ENCODE data around the gene CASKIN1.

CASKIN1 gene

DNA sequence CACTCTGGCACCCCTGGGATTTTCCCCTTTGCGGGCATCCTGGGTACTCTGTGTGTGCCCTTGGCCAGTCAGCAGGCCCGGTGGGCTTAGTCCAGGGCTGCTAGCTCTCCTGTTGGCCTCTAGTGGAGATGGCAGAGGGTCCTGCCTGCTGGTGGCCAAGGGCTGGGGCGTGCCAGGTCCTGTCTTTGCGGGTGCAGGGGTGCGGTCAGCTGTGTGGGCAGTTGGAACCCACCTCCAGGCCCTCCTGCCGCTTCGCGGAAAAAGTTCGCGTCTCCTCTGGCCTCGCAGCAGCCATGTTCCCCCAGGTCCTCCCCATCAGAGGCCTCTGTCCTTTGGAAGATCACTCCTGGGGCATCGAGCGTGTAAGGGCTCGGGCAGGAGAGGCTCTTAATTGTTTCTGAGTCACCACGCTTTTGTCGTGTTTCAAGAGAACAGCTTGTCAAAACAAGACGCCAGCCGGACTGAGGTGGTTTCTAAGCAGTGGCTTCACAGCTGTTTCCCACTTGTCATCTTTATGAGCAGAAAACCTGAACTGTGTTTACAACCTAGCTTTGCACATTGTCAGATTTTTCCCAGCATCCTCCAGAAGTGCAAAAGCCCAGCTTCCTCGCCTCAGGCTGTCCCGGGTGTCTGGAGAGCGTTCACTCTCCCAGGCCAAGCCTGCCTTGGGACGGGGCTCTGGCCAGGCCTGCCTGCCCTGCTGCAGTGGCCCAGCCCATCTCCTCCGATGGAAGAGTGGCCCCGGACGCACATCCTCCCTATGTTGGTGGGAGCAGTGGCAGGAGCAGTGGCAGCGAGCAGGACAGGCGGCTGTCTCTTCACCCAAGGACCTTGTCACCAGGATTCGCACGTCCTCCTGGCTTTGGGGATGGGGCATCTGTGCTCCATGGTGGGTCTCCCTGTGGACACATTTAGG, 34.9 kb upstream of the CASKIN1 start:
- H3K36me3 ChIP-seq (ENCODE audit: control insufficient read depth in 1 of 2, insufficient read depth in 2 of 2, low read length in 2 of 2), result peaks cover 26 to 85% of the 10 kb centered on the region in 2 donors

DNA sequence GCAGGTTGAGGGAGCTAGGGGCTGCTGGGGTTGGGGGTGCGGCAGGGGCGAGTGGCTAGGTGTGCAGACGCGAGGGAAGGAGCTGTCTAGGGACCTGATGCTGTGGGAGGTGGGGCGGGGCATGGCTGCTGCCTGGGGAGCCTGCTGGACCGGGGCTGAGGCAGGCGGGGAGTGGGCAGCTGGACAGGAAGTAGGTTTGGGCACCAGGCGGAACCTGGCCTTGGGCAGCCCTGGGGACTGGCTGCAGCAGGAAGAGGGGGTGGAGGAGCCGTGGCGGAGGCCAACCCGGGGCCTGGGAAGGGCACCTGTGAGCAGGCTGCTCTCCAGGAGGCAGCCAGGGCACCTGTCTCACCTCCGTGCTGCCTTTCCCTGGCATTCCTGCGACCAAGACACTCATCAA, 34.0 kb upstream of the CASKIN1 start:
- H3K9me3 ChIP-seq (ENCODE audit: control insufficient read depth in 1 of 2, low read length in 2 of 2), result no peaks in the 10 kb centered on the region
- peaks cover 29 to 80% of the 10 kb centered on the region in 2 donors for H3K36me3 ChIP-seq (ENCODE audit: control insufficient read depth in 1 of 2, insufficient read depth in 2 of 2, low read length in 2 of 2)
- H3K4me1 ChIP-seq (ENCODE audit: control insufficient read depth in 1 of 2, insufficient read depth in 2 of 2, low read length in 2 of 2), result peaks cover 0 to 6% of the 10 kb centered on the region in 2 donors
- no peak overlapping the region for H3K27ac ChIP-seq (ENCODE audit: low read length)
- H3K27me3 ChIP-seq (ENCODE audit: low read depth, low read length), result no peaks in the 10 kb centered on the region
- no peak overlapping the region for H3K4me3 ChIP-seq (ENCODE audit: low read depth in 1 of 2, low read length in 2 of 2)

More for the DNA sequence above, 34.9 kb upstream of the CASKIN1 start:
- H3K4me1 ChIP-seq (ENCODE audit: control insufficient read depth in 1 of 2, insufficient read depth in 2 of 2, low read length in 2 of 2), result peaks cover 0 to 6% of the 10 kb centered on the region in 2 donors
- H3K4me3 ChIP-seq (ENCODE audit: low read depth in 1 of 2, low read length in 2 of 2), result no peak overlapping the region
- no peak overlapping the region for H3K27ac ChIP-seq (ENCODE audit: low read length)
- H3K27me3 ChIP-seq (ENCODE audit: low read depth, low read length), result no peaks in the 10 kb centered on the region
- H3K9me3 ChIP-seq (ENCODE audit: control insufficient read depth in 1 of 2, low read length in 2 of 2), result no peaks in the 10 kb centered on the region

DNA sequence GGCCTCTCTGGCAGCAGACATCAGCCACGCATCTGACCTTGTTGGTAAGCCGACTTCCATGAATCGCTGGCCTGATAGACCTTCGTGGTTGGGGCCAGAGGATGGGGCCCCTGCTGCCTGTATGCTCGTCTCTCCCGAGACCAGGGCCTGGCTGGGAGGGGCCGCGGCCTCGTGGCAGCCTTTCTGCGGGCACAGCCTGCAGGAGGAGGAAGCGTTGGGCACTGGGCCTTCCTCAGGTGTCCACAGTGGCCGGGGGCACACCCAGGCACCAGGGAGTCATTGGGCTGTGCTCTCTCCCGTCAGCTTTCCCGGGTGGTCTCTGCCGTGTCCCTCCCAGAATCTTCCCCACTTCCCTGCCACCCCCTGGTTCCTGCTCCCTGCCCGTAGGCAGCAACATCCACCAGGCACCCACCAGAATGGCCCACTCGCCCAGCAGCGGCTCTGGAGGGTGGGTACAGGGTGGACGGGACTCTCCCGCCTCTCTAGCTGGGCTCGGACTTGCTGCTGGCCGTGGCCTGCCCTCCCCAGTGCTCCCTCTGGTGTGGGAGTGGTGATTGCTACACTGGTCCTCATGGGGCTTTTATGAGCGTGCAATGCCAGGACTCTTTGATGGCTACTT, 33.3 kb upstream of the CASKIN1 start:
- Histone ChIP-seq H3K4me1 (ENCODE audit: control insufficient read depth in 1 of 2, insufficient read depth in 2 of 2, low read length in 2 of 2) (peaks cover 0 to 12% of the 10 kb centered on the region in 2 donors), H3K4me3 (ENCODE audit: low read depth in 1 of 2, low read length in 2 of 2) (no peak overlapping the region), H3K27ac (ENCODE audit: low read length) (no peak overlapping the region), H3K36me3 (ENCODE audit: control insufficient read depth in 1 of 2, insufficient read depth in 2 of 2, low read length in 2 of 2) (peaks cover 29 to 74% of the 10 kb centered on the region in 2 donors), H3K9me3 (ENCODE audit: control insufficient read depth in 1 of 2, low read length in 2 of 2) (no peaks in the 10 kb centered on the region), H3K27me3 (ENCODE audit: low read depth, low read length) (no peaks in the 10 kb centered on the region)

DNA sequence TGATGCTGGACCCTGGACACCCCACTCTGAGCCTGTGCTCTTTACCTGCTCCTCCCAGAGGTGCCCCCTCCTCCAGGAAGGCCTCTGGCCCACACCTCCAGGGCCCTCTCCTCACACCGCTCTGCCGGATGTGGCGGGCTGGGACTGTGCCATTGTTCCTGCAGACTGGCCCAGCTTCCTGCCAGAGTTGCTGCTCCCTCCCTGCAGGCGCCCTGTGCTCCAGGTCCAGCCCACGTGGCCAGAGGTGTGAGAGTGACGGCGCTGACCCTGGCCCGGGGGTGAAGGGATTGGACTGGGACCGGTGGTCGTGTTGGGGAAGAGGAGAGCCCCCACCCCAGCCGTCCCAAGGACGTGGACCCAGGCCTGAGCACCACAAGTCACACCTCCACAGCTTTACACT, 32.7 kb upstream of the CASKIN1 start:
- no peak overlapping the region for H3K4me3 ChIP-seq (ENCODE audit: low read depth in 1 of 2, low read length in 2 of 2)
- no peaks in the 10 kb centered on the region for H3K27me3 ChIP-seq (ENCODE audit: low read depth, low read length)
- no peaks in the 10 kb centered on the region for H3K9me3 ChIP-seq (ENCODE audit: control insufficient read depth in 1 of 2, low read length in 2 of 2)
- peaks cover 29 to 67% of the 10 kb centered on the region in 2 donors for H3K36me3 ChIP-seq (ENCODE audit: control insufficient read depth in 1 of 2, insufficient read depth in 2 of 2, low read length in 2 of 2)
- H3K27ac ChIP-seq (ENCODE audit: low read length), result no peak overlapping the region
- H3K4me1 ChIP-seq (ENCODE audit: control insufficient read depth in 1 of 2, insufficient read depth in 2 of 2, low read length in 2 of 2), result peaks cover 0 to 19% of the 10 kb centered on the region in 2 donors

DNA sequence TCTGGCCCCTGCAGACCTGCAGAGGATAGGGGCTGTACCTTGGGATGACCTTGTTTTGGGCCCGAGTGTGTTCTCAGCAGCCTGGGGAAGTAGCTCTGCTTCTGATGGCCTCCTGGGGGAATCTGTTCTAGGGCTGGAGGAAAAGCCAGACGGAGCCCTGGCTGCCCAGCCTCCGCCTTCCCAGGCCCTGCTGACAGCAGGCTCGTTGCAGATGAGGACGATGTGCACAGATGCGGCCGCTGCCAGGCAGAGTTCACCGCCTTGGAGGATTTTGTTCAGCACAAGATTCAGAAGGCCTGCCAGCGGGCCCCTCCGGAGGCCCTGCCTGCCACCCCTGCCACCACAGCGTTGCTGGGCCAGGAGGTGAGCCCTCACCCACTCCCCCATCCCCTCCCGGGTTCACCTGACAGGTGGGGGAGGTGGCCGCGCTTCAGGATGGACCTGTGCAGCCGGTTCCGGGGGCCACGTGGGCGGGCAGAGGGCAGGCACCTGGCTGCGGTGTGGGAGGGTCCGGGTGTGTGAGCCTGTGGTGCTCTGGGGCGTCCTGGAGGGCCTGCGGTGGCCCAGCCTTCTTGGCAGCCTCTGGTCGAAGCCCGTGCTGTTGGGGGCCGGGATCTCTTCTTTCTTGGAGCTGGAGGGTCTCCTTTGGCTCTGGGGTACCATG, 31.9 kb upstream of the CASKIN1 start:
- no peak overlapping the region for H3K27ac ChIP-seq (ENCODE audit: low read length)
- peaks cover 0 to 21% of the 10 kb centered on the region in 2 donors for H3K4me1 ChIP-seq (ENCODE audit: control insufficient read depth in 1 of 2, insufficient read depth in 2 of 2, low read length in 2 of 2)
- no peaks in the 10 kb centered on the region for H3K27me3 ChIP-seq (ENCODE audit: low read depth, low read length)
- H3K36me3 ChIP-seq (ENCODE audit: control insufficient read depth in 1 of 2, insufficient read depth in 2 of 2, low read length in 2 of 2), result peaks cover 24 to 59% of the 10 kb centered on the region in 2 donors
- no peaks in the 10 kb centered on the region for H3K9me3 ChIP-seq (ENCODE audit: control insufficient read depth in 1 of 2, low read length in 2 of 2)
- no peak overlapping the region for H3K4me3 ChIP-seq (ENCODE audit: low read depth in 1 of 2, low read length in 2 of 2)

DNA sequence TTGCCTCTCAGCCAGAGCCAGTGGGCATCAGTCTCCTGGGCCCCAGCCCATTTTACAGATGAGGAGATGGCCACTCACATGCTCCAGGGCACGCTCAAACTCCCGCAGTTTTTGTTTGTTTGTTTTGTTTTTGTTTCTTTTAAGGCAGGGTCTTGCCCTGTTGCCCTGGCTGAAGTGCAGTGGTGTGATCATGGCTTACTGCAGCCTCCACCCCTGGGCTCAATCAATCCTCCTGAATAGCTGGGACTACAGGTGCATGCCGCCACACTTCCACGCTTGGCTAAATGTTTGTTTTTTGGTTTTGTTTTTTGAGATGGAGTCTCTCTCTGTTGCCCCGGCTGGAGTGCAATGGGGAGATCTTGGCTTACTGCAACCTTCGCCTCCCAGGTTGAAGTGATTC, 30.5 kb upstream of the CASKIN1 start:
- no peak overlapping the region for H3K4me3 ChIP-seq (ENCODE audit: low read depth in 1 of 2, low read length in 2 of 2)
- H3K9me3 ChIP-seq (ENCODE audit: control insufficient read depth in 1 of 2, low read length in 2 of 2), result no peaks in the 10 kb centered on the region
- peaks cover 0 to 21% of the 10 kb centered on the region in 2 donors for H3K4me1 ChIP-seq (ENCODE audit: control insufficient read depth in 1 of 2, insufficient read depth in 2 of 2, low read length in 2 of 2)
- H3K27me3 ChIP-seq (ENCODE audit: low read depth, low read length), result no peaks in the 10 kb centered on the region
- peaks cover 24 to 46% of the 10 kb centered on the region in 2 donors for H3K36me3 ChIP-seq (ENCODE audit: control insufficient read depth in 1 of 2, insufficient read depth in 2 of 2, low read length in 2 of 2)
- no peak overlapping the region for H3K27ac ChIP-seq (ENCODE audit: low read length)

DNA sequence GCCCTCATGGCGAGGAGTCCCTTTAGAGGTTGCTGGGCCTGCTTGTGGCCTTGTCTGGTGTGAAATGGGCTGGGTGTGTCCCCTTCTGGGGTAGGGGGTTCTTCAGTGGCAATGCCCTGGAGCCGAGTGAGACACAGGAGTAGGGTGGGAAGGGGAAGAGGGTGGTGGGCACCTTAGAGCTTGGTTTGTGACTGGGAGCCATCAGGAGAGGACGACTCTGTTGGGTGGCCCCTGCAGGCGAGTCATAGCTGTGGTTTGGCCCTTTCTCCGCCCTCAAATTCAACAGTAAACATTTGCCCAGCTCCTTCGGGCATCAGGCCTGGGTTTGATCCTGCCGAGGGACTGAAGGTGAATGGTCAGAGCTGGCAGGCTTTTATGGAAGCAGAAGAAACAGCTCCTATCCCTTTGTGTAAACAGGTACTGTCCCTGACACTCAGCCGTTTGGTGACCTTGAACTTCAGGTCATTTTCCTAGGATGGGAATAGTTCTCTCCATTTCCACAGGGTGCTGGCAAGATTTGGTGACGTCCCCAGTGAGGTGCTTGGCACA, 29.9 kb upstream of the CASKIN1 start:
- Histone ChIP-seq H3K36me3 (ENCODE audit: control insufficient read depth in 1 of 2, insufficient read depth in 2 of 2, low read length in 2 of 2) (peaks cover 18 to 40% of the 10 kb centered on the region in 2 donors), H3K9me3 (ENCODE audit: control insufficient read depth in 1 of 2, low read length in 2 of 2) (no peaks in the 10 kb centered on the region), H3K4me3 (ENCODE audit: low read depth in 1 of 2, low read length in 2 of 2) (no peak overlapping the region), H3K27me3 (ENCODE audit: low read depth, low read length) (no peaks in the 10 kb centered on the region), H3K4me1 (ENCODE audit: control insufficient read depth in 1 of 2, insufficient read depth in 2 of 2, low read length in 2 of 2) (peaks cover 0 to 21% of the 10 kb centered on the region in 2 donors), H3K27ac (ENCODE audit: low read length) (no peak overlapping the region)

DNA sequence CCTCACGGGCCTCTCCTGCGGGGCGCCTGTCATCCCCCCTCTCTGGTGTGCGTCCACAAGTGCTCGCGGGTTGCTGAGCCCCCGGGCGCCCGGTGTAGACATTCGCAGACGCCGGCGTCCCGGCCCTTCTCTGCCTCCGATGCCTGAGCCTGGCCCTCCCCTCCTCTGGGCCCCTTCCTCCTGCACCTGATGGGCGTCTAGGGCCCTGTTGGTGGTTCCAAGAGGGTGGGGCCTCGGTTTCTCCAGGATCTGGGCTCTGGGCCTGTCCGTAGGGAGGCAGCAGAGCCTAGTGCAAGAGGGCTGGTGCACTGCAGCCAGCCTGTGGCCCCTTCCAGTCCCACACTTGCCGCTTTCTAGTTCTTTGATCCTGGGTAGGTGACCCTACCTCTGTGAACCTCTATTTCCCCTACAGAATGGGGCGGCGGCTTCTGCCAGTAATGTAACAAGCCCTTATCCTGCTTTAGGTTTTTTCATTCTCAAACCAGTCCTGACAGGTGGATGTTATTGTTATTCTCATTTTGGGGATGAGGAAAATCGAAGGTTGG, 27.6 kb upstream of the CASKIN1 start:
- peak overlapping the region; percentile 63 for H3K27ac ChIP-seq (ENCODE audit: low read length)

DNA sequence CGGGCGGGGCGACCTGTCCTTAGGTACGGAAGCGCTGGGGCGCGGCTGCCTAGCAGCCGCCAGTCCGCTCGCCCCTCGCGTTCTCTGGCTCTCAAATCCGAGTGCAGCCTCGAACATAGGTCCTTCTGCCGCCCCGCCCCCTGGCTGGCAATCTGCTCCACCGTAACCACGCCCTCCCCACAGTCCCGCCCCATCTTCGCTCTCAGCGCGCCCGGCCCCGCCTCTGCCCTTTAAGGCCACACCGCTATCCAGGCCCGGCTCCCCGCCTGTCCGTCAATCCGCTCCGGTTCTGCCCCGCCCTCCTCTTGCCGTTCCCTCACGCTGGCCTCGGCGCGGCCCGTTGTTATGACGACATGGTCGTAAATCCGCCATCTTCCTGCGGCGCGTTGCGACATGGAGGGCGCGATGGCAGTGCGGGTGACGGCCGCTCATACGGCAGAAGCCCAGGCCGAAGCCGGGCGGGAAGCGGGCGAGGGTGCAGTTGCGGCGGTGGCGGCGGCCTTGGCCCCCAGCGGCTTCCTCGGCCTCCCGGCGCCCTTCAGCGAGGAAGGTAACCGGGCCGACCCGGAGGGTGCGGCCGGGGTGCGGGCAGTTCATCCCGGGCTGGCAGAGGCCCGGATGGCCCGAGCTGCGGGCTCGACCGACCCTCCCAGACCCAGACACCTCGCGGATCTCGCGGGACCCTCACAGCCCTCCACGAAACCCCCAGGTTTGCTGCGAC, 27.0 kb upstream of the CASKIN1 start, which contains the start of gene E4F1:
Gene E4F1, plus strand, starts transcription at position 371 of the 721 bp plus-strand sequence. Its CDS starts 23 bp downstream, at position 394.
- H3K4me1 ChIP-seq (ENCODE audit: control insufficient read depth in 1 of 2, insufficient read depth in 2 of 2, low read length in 2 of 2), result peaks cover 0 to 21% of the 10 kb centered on the region in 2 donors
- H3K9me3 ChIP-seq (ENCODE audit: control insufficient read depth in 1 of 2, low read length in 2 of 2), result no peaks in the 10 kb centered on the region
- H3K27me3 ChIP-seq (ENCODE audit: low read depth, low read length), result no peaks in the 10 kb centered on the region
- peaks cover 4 to 10% of the 10 kb centered on the region in 2 donors for H3K36me3 ChIP-seq (ENCODE audit: control insufficient read depth in 1 of 2, insufficient read depth in 2 of 2, low read length in 2 of 2)
- H3K4me3 ChIP-seq (ENCODE audit: low read depth in 1 of 2, low read length in 2 of 2), result peak within 1 kb of the TSS; percentile 83 to 85
- peak within 1 kb of the TSS; percentile 63 for H3K27ac ChIP-seq (ENCODE audit: low read length)

More for the DNA sequence above, 27.6 kb upstream of the CASKIN1 start:
- Histone ChIP-seq H3K36me3 (ENCODE audit: control insufficient read depth in 1 of 2, insufficient read depth in 2 of 2, low read length in 2 of 2) (peaks cover 4 to 17% of the 10 kb centered on the region in 2 donors), H3K9me3 (ENCODE audit: control insufficient read depth in 1 of 2, low read length in 2 of 2) (no peaks in the 10 kb centered on the region), H3K27me3 (ENCODE audit: low read depth, low read length) (no peaks in the 10 kb centered on the region), H3K4me1 (ENCODE audit: control insufficient read depth in 1 of 2, insufficient read depth in 2 of 2, low read length in 2 of 2) (peaks cover 0 to 21% of the 10 kb centered on the region in 2 donors), H3K4me3 (ENCODE audit: low read depth in 1 of 2, low read length in 2 of 2) (peak overlapping the region; percentile 83 to 85)

DNA sequence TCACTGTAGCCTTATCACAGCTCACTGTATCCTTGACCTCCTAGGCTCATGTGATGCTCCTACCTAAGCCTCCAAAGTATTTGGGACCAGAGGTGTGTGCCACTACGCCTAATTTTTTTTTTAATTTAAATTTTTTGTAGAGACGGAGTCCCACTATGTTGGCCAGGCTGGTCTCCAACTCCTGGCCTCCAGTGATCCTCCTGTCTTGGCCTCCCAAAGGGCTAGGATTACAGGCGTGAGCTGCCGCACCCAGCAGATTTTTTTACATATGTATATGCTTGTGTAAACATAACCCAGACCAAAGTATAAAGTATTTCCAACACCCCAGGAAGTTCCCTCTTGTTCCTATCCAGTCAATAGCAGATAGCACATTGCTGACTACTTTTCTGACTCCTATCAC, 19.9 kb upstream of the CASKIN1 start:
- no peaks in the 10 kb centered on the region for H3K9me3 ChIP-seq (ENCODE audit: control insufficient read depth in 1 of 2, low read length in 2 of 2)
- no peak overlapping the region for H3K27ac ChIP-seq (ENCODE audit: low read length)
- H3K4me1 ChIP-seq (ENCODE audit: control insufficient read depth in 1 of 2, insufficient read depth in 2 of 2, low read length in 2 of 2), result peaks cover 14 to 20% of the 10 kb centered on the region in 2 donors
- H3K36me3 ChIP-seq (ENCODE audit: control insufficient read depth in 1 of 2, insufficient read depth in 2 of 2, low read length in 2 of 2), result peaks cover 0 to 6% of the 10 kb centered on the region in 2 donors
- no peak overlapping the region for H3K4me3 ChIP-seq (ENCODE audit: low read depth in 1 of 2, low read length in 2 of 2)
- no peaks in the 10 kb centered on the region for H3K27me3 ChIP-seq (ENCODE audit: low read depth, low read length)

All from muscle layer of duodenum (tissue), 2 donors.